Heart right ventricle (tissue), 16 donors: ENCODE data around the gene ANTXR1. TPM values are rescaled to one million over a fixed set of nuclear protein-coding genes. Genes with fewer than 3 reads are reported as not detected.
"Not testable (repeated sequence)": the region's sequence is repeated elsewhere in the genome, so short reads cannot be mapped to it uniquely, and the experiment has no call there.

ENCODE experiments used
- ATAC-seq, 8 donors: fragments of 200-7000 bp; cut with Tn5 transposase; one replicate each; pipeline ENCODE4 v1.9.1; 2020; ENCODE audit warnings: mild to moderate bottlenecking in 8 of 8, moderate library complexity in 8 of 8, moderate number of reproducible peaks in 1 of 8
- DNase-seq, 2 donors: peaks; one replicate each; pipeline ENCODE4 v3.0.0-alpha.2; 2020
- H3K27ac ChIP-seq, 10 donors: fragments of 200-600 bp; sonication (generic) in 2 of 10; one replicate each; pipeline versions ENCODE4 v1.5.0 to v1.8.0; 2020 to 2022; ENCODE audit warnings: mild to moderate bottlenecking in 3 of 10
- H3K27me3 ChIP-seq, 7 donors: fragments of 200-600 bp; one replicate each; pipeline ENCODE4 v1.8.0; 2021 to 2022; ENCODE audit warnings: mild to moderate bottlenecking in 2 of 7
- H3K36me3 ChIP-seq, 9 donors: fragments of 200-600 bp; sonication (generic) in 1 of 9; one replicate each; pipeline versions ENCODE4 v1.5.0 to v1.8.0; 2020 to 2022; ENCODE audit warnings: mild to moderate bottlenecking in 2 of 9
- H3K4me1 ChIP-seq, 9 donors: fragments of 200-600 bp; sonication (generic) in 1 of 9; one replicate each; pipeline versions ENCODE4 v1.5.0 to v1.8.0; 2020 to 2022; ENCODE audit warnings: mild to moderate bottlenecking in 4 of 9
- H3K4me3 ChIP-seq, 10 donors: fragments of 200-600 bp; sonication (generic) in 2 of 10; one replicate each; pipeline versions ENCODE4 v1.5.0 to v1.8.0; 2020 to 2022; ENCODE audit warnings: mild to moderate bottlenecking in 7 of 10, moderate library complexity in 2 of 10
- H3K9me3 ChIP-seq, 11 donors: fragments of 200-600 bp in 10 of 11; sonication (generic) in 2 of 11; one replicate each; pipeline versions ENCODE4 v1.5.0 to v1.8.0; 2013 to 2022; ENCODE audit warnings: mild to moderate bottlenecking in 2 of 11, control low read depth in 1 of 11, moderate library complexity in 1 of 11
- WGBS, 2 donors: extraction: QIAGEN DNeasy Blood & Tissue Kit; methylation state at CpG; one replicate each; pipeline ENCODE4 v1.1.7; 2013; ENCODE audit warnings: inconsistent platforms in 1 of 2; 5-methylcytosine and 5-hydroxymethylcytosine counted together
- intact Hi-C, 10 donors: fragments of 100-400 bp; cut with DNase I; formaldehyde crosslinking; loops; one replicate each; pipeline versions ENCODE4 v1.11.1 to v1.14.2; 2022
- polyA plus RNA-seq, 2 donors: library from polyadenylated mRNA; stranded (reverse); fragments of 200-250 nt; gene quantifications; one replicate each; pipeline ENCODE4 v1.2.3, GENCODE V29; 2013
- total RNA-seq, 10 donors: library from RNA; stranded (reverse); fragmentation: NEBNext Ultra II Directional in 3 of 10; extraction: Animal tissue kit (Norgen Biotek cat#: 25700) in 3 of 10; gene quantifications; one replicate each; pipeline versions ENCODE4 v1.2.1 to v1.2.4, GENCODE V29; 2021 to 2023
- TF ChIP-seq, protein P1 (sequence below), 9 donors: fragments of 200-600 bp; sonication (generic) in 2 of 9; IDR thresholded peaks; one replicate each; pipeline versions ENCODE4 v1.5.0 to v1.8.0; 2021 to 2022; ENCODE audit warnings: antibody characterized with exemption in 9 of 9, mild to moderate bottlenecking in 5 of 9, moderate library complexity in 1 of 9
- donor health status: Arrhythmogenic right ventricular cardiomyopathy.
- donor health status: ischemic (EF 13 %, LVEDD 7.1; RV severe dilation, severe dysfunction).
- donor health status: healthy with polysubstance abuse.
- donor health status: DM: no; HTN: yes; CAD: no.
- donor health status: DM: no; HTN: no; CAD: no.
- donor health status: ischemic (EF 25% LVEDD 6.9; RV normal size, moderate dysfunction).
- donor health status: ischemic (EF 25% LVEDD 5.7; RV mildly dilated, moderate dysfunction).
- donor health status: healthy.
- donor health status: DM: yes; HTN: yes; CAD: no.
- donor health status: Ischemic cardiomyopathy.
- donor health status: ischemic (EF 35%, LVEDD 5.7; RV mildly dilated, moderate dysfunction).
- donor health status: nonischemic (EF 11% LVEDD 7.7; RV severe dilation, severe dysfunction).
- donor health status: DM: yes; HTN: yes; CAD: no.
- donor health status: PGD.
- donor health status: ischemic (EF 29% LVEDD 5.4; RV normal size, mild dysfunction).
- donor health status: nonischemic (EF 23%, LVEDD 6.1; RV moderate dilation, normal function).

ANTXR1 gene
- total and polyA plus RNA-seq, 12 donors, result 8.9 to 33.1 (median 24.1) TPM

DNA sequence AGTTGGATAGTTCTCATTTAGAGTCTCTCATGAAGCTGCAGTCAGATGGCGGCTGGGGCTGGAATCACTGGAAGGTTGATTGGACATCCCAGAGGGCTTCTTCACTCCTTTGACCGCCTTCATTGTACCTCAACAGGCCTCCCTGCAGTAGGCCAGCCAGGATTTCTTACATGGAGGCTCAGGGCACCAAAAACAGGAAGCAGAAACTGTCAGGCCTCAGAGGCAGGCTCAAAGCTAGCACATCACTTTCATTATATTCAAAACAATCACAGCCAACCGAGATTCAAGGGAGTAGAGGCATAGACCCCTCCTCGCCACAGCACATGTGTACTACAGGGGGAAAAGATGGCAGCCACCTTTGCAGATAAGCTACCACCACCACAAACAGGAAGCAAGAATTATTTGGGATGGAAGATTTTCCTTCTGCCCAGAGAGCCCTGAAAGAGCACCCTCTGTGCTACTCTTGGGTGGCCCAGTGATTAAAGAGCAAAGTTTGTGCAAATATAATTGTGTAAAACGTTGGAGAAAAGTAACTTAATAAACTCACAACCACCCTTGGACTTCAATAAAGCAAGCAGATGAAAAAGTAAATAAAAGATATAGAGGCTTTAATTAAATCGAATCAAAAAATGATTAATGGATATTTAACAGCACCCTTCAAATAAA lies 218.8 kb downstream of the ANTXR1 start:
- ATAC-seq (no peak), DNase-seq (no peak)
- H3K4me1 ChIP-seq, result peaks cover 0 to 6% (median 0%) of the 10 kb centered on the region in 9 donors
- no peak overlapping the region for H3K4me3 ChIP-seq
- intact Hi-C loops, result no loop called here
- TF ChIP-seq, protein P1, sequence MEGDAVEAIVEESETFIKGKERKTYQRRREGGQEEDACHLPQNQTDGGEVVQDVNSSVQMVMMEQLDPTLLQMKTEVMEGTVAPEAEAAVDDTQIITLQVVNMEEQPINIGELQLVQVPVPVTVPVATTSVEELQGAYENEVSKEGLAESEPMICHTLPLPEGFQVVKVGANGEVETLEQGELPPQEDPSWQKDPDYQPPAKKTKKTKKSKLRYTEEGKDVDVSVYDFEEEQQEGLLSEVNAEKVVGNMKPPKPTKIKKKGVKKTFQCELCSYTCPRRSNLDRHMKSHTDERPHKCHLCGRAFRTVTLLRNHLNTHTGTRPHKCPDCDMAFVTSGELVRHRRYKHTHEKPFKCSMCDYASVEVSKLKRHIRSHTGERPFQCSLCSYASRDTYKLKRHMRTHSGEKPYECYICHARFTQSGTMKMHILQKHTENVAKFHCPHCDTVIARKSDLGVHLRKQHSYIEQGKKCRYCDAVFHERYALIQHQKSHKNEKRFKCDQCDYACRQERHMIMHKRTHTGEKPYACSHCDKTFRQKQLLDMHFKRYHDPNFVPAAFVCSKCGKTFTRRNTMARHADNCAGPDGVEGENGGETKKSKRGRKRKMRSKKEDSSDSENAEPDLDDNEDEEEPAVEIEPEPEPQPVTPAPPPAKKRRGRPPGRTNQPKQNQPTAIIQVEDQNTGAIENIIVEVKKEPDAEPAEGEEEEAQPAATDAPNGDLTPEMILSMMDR (IDR thresholded peaks at IDR 0.05), result no peak
- no peak overlapping the region for H3K27ac ChIP-seq
- H3K9me3 ChIP-seq, result peaks cover 0 to 6% (median 0%) of the 10 kb centered on the region in 11 donors
- H3K36me3 ChIP-seq, result no peaks in the 10 kb centered on the region
- WGBS, 2 donors, result 84 to 86% methylated on average over 6 of the region's 6 CpGs
- no peaks in the 10 kb centered on the region for H3K27me3 ChIP-seq

DNA sequence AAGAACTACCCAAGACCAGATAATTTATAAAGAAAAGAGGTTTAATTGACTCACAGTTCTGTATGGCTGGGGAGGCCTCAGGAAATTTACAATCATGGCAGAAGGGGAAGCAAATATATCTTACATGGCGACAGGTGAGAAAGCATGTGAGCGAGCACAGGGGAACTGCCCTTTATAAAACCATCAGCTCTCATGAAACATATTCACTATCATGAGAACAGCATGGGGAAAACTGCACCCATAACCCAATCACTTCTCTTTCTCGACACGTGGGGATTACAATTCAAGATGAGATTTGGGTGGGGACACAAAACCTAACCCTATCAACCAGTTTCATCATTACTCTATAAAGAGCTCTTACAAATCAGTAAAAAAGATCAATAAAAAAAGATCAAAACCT lies 222.9 kb downstream of the ANTXR1 start:
- WGBS, 2 donors, result 96 to 100% methylated on average over 4 of the region's 4 CpGs
- H3K27me3 ChIP-seq, DNase-seq, H3K27ac ChIP-seq, H3K4me1 ChIP-seq, H3K36me3 ChIP-seq, ATAC-seq, intact Hi-C loops, H3K4me3 ChIP-seq, H3K9me3 ChIP-seq: not testable (repeated sequence)

DNA sequence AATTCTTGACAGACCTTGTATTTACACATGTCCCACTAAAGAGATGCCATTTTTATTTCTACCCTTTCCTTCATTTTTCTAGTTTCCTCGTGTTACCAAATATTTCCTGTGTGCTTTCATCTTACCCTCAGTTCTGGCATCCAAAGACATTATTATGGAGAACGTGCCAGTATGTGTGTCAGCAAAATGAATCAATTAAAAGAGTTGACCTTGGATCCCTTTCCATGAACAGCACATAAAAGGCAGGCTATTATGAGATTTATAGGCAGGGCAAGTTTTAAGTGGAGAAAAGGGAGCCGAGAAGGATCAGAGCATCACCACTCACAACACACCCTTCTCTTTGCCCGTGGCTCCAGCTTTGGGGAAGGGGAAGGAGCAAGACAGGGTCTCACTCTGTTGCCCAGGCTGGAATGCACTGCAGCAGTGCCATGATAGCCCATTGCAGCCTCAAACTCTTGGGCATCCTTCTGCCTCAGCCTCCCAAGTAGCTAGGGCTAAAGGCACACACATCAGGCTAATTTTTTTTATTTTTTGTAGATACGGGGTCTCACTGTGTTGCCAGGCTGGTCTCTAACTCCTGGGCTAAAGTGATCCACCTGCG lies 224.2 kb downstream of the ANTXR1 start:
- TF ChIP-seq, protein P1 (IDR thresholded peaks at IDR 0.05), result no peak
- H3K27me3 ChIP-seq, result no peaks in the 10 kb centered on the region
- H3K4me1 ChIP-seq, result peaks cover 0 to 17% (median 6%) of the 10 kb centered on the region in 9 donors
- intact Hi-C loops, result no loop called here
- DNase-seq (no peak), ATAC-seq (no peak)
- no peak overlapping the region for H3K4me3 ChIP-seq
- no peaks in the 10 kb centered on the region for H3K9me3 ChIP-seq
- 79 to 81% methylated on average over 6 of the region's 6 CpGs for WGBS, 2 donors
- H3K27ac ChIP-seq, result no peak overlapping the region
- no peaks in the 10 kb centered on the region for H3K36me3 ChIP-seq

DNA sequence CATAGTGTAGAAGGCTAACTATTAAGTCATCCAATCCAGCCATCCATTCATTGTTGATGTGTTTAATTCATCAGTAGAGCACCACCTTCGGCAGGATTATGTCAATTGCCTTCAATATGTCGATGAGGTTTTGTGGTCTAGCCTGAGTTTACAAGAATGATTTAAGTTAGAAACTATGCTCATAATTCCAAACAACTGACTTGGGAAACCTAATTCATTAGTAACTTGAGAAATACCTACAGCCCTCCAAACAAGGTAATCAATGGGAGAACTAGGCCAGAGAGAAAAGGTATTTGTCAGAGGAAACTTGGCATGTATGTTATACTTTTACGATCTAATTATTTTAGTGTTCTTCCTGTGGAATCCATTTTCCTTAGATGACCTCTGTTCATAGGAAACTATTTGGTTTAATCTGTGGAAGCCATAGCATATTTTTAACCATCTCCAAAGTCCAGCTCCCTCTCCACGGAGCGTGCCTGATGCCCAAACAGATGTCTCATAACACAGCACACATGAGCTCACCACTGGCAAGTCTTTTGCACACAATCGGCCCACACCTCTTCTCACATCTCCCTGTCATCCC lies 225.6 kb downstream of the ANTXR1 start:
- no peaks in the 10 kb centered on the region for H3K27me3 ChIP-seq
- WGBS, 2 donors, result 77 to 79% methylated on average over 6 of the region's 6 CpGs
- H3K27ac ChIP-seq, result no peak overlapping the region
- TF ChIP-seq, protein P1 (IDR thresholded peaks at IDR 0.05), result no peak
- no peak overlapping the region for H3K4me3 ChIP-seq
- peaks cover 0 to 19% (median 6%) of the 10 kb centered on the region in 9 donors for H3K4me1 ChIP-seq
- DNase-seq, result no peak
- no peaks in the 10 kb centered on the region for H3K36me3 ChIP-seq
- intact Hi-C loops, result no loop called here
- H3K9me3 ChIP-seq, result no peaks in the 10 kb centered on the region
- ATAC-seq, result no peak
